NT2/D1 (cell line): ENCODE measurements around the gene ILRUN.
A peak's percentile ranks its signal among the peaks of the same experiment; 100 is the strongest.
"Not testable (repeated sequence)": the region's sequence is repeated elsewhere in the genome, so short reads cannot be mapped to it uniquely, and the experiment has no call there.

Experiments
- DNase-seq: peaks from one replicate; pipeline ENCODE4 v3.0.0-alpha.2; 2011; ENCODE audit warnings: low read depth, low spot score
- H3K27me3 ChIP-seq: 2 replicates; pipeline ENCODE4 v1.6.0; 2011; ENCODE audit warnings: mild to moderate bottlenecking; ENCODE audit not compliant: insufficient read length, insufficient read depth
- H3K36me3 ChIP-seq: 2 replicates; pipeline ENCODE4 v1.6.1; 2011; ENCODE audit warnings: mild to moderate bottlenecking, low read length, mixed read lengths; ENCODE audit not compliant: insufficient read depth, insufficient read length
- H3K4me1 ChIP-seq: 2 replicates; pipeline ENCODE4 v1.5.1; 2011; ENCODE audit not compliant: insufficient read depth, insufficient read length
- H3K4me3 ChIP-seq: 2 replicates; pipeline ENCODE4 v1.5.1; 2011; ENCODE audit warnings: low read depth; ENCODE audit not compliant: insufficient read length
- H3K9ac ChIP-seq: 2 replicates; pipeline ENCODE4 v1.6.0; 2011; ENCODE audit warnings: low read depth; ENCODE audit not compliant: insufficient read length
- H3K9me3 ChIP-seq: 2 replicates; pipeline ENCODE4 v1.5.1; 2011; ENCODE audit warnings: mild to moderate bottlenecking, low read length; ENCODE audit not compliant: insufficient read depth
- SUZ12 ChIP-seq: IDR thresholded peaks from 2 replicates; pipeline ENCODE4 v1.6.1; 2011; ENCODE audit not compliant: insufficient read length, insufficient read depth; ENCODE audit errors: extremely low read depth
- YY1 ChIP-seq: IDR thresholded peaks from 2 replicates; pipeline ENCODE4 v1.6.1; 2011; ENCODE audit not compliant: insufficient read length, insufficient read depth
- ZNF274 ChIP-seq: IDR thresholded peaks from 2 replicates; pipeline ENCODE4 v1.6.1; 2011; ENCODE audit warnings: mild to moderate bottlenecking, low read depth, low read length

ILRUN gene

GRCh38 chr6:34696739-34697543 lies at the start of gene ILRUN:
ILRUN (minus strand) TSS chr6:34696767; CDS start chr6:34696603, 164 bp downstream.
- H3K4me1 ChIP-seq, result no peaks in the 10 kb centered on the region
- TF ChIP-seq SUZ12 (no peak), ZNF274 (no peak), YY1 (no peak)
- peak within 1 kb of the TSS; percentile 95 for H3K9ac ChIP-seq
- peak; percentile 78 for DNase-seq
- H3K4me3 ChIP-seq, result peak within 1 kb of the TSS; percentile 87
- H3K9me3 ChIP-seq, result no peaks in the 10 kb centered on the region
- H3K36me3 ChIP-seq, result peaks cover 6% of the 10 kb centered on the region
- H3K27me3 ChIP-seq, result no peaks in the 10 kb centered on the region

DNA sequence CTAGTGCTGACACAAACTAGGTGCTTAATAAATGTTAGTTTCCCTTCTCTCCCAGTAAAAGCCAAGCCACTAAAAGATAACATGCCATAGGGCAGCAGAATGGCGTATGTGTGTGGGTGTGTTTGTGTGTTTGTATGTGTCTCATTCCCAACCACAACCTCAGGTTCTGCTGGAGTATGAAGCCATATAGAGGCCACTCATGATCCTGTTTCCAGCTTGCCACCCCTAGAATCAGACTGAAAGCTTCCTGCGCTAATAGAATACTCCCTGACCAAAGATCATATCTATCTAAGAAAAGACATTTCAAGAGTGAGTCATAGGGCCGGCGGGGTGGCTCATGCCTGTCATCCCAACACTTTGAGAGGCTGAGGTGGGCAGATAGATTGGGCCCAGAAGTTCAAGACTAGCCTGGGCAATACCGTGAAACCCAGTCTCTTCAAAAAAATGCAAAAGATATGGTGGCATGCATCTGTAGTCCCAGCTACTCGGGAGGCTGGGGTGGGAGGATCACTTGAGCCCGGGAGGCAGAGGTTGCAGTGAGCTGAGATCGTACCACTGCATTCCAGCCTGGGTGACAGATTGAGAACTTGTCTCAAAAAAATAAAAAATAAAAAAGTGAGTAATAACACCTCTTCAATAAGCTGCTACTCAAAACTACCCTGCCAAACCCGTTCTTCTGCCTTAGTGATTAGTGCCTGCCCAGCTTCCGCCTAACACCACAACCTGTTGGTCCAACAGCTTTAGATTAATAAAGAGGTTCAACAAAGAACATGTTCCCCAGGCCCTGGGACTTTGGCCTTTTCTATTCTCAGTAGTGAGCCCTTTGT lies 48.9 kb upstream of the ILRUN start:
- no peak overlapping the region for H3K9ac ChIP-seq
- no peaks in the 10 kb centered on the region for H3K36me3 ChIP-seq
- H3K27me3 ChIP-seq, result no peaks in the 10 kb centered on the region
- no peak for TF ChIP-seq YY1
- H3K4me3 ChIP-seq, result no peak overlapping the region
- DNase-seq, result no peak
- H3K4me1 ChIP-seq, result no peaks in the 10 kb centered on the region
- no peaks in the 10 kb centered on the region for H3K9me3 ChIP-seq

DNA sequence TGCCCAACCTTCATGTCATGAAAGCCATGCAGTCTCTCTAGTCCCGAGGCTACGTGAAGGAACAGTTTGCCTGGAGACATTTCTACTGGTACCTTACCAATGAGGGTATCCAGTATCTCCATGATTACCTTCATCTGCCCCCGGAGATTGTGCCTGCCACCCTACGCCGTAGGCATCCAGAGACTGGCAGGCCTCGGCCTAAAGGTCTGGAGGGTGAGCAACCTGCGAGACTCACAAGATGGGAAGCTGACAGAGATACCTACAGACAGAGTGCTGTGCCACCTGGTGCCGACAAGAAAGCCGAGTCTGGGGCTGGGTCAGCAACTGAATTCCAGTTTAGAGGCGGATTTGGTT lies 47.7 kb upstream of the ILRUN start:
- H3K9me3 ChIP-seq, H3K27me3 ChIP-seq, H3K36me3 ChIP-seq, H3K4me3 ChIP-seq, H3K9ac ChIP-seq, H3K4me1 ChIP-seq, DNase-seq: not testable (repeated sequence)

- TF ChIP-seq YY1, result no peak
- no peak for TF ChIP-seq SUZ12
- TF ChIP-seq ZNF274, result no peak
- Histone ChIP-seq H3K9ac (no peak overlapping the region), H3K36me3 (no peaks in the 10 kb centered on the region), H3K9me3 (no peaks in the 10 kb centered on the region), H3K4me1 (no peaks in the 10 kb centered on the region), H3K4me3 (no peak overlapping the region), H3K27me3 (no peaks in the 10 kb centered on the region)
- DNase-seq, result no peak
Observed at GRCh38 chr6:34743625-34744293, 47.2 kb upstream of the ILRUN start.

DNA sequence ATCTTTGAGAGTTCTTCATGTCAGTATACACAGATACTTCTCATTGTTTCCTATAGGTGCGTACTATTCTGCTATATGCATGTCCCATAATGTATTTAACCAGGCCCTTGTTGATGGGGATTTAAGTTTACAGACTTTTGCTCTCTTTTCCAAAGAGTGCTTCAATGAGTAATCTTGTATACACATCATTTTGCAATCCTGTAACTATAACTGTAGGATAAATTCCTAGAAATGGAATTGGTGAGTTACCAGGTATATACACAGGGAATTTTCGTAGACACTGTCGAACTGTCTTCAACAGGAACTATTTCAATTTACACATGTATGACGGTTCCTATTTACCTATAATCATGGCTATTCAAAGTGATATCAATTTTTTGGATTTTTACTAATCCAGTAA lies 45.5 kb upstream of the ILRUN start:
- Histone ChIP-seq H3K27me3 (no peaks in the 10 kb centered on the region), H3K4me1 (no peaks in the 10 kb centered on the region), H3K9ac (no peak overlapping the region), H3K36me3 (no peaks in the 10 kb centered on the region), H3K9me3 (no peaks in the 10 kb centered on the region), H3K4me3 (no peak overlapping the region)
- DNase-seq, result no peak
- TF ChIP-seq ZNF274, result no peak
- TF ChIP-seq YY1, result no peak
- TF ChIP-seq SUZ12, result no peak

DNA sequence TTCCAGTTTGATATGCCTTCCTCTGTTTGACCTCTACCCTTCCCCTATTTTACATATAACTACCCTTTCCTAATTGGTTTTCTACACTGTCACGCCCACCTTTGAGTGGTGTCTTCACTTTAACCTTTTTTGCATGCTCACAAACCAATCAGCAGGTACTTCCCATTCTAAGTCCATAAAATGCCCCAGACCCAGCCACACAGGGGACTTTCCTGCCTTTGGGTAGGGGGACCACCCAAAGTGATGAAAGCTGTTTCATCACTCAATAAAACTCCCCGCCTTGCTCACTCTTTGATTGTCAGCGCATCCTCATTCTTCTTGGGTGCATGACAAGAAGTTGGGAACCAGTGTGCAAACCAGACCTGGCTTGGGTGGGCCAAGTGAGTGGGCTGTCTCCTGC lies 40.3 kb upstream of the ILRUN start:
- no peak overlapping the region for H3K4me3 ChIP-seq
- no peak for DNase-seq
- no peaks in the 10 kb centered on the region for H3K4me1 ChIP-seq
- TF ChIP-seq SUZ12 (no peak), YY1 (no peak), ZNF274 (no peak)
- no peak overlapping the region for H3K9ac ChIP-seq
- no peaks in the 10 kb centered on the region for H3K36me3 ChIP-seq
- no peaks in the 10 kb centered on the region for H3K9me3 ChIP-seq
- H3K27me3 ChIP-seq, result no peaks in the 10 kb centered on the region

GRCh38 chr6:34731393-34732060 lies 35.0 kb upstream of the ILRUN start:
- no peaks in the 10 kb centered on the region for H3K4me1 ChIP-seq
- H3K9me3 ChIP-seq, result no peaks in the 10 kb centered on the region
- no peak overlapping the region for H3K4me3 ChIP-seq
- no peaks in the 10 kb centered on the region for H3K36me3 ChIP-seq
- TF ChIP-seq YY1, result no peak
- no peak for TF ChIP-seq SUZ12
- TF ChIP-seq ZNF274, result no peak
- no peak overlapping the region for H3K9ac ChIP-seq
- DNase-seq, result no peak
- H3K27me3 ChIP-seq, result no peaks in the 10 kb centered on the region
